Skeletal muscle tissue (tissue), 4 donors: ENCODE results near the gene KLHL28. TPM values are rescaled to one million over a fixed set of nuclear protein-coding genes. Genes with fewer than 3 reads are reported as not detected.

Experiments
- H3K27ac ChIP-seq: one replicate; pipeline ENCODE4 v1.7.0; 2013; ENCODE audit warnings: mild to moderate bottlenecking, low read depth, low read length, inconsistent platforms
- H3K27me3 ChIP-seq, 3 donors: one replicate each; pipeline ENCODE4 v1.7.0; 2013; ENCODE audit warnings: low read length in 3 of 3; ENCODE audit not compliant: control insufficient read depth in 3 of 3, insufficient read depth in 3 of 3
- H3K36me3 ChIP-seq, 3 donors: one replicate each; pipeline ENCODE4 v1.7.0; 2013; ENCODE audit warnings: low read length in 3 of 3; ENCODE audit not compliant: control insufficient read depth in 3 of 3, insufficient read depth in 3 of 3
- H3K4me1 ChIP-seq, 3 donors: one replicate each; pipeline ENCODE4 v1.7.0; 2013; ENCODE audit warnings: low read length in 3 of 3, mild to moderate bottlenecking in 3 of 3; ENCODE audit not compliant: control insufficient read depth in 3 of 3, insufficient read depth in 3 of 3
- H3K4me3 ChIP-seq, 3 donors: one replicate each; pipeline ENCODE4 v1.7.0; 2013; ENCODE audit warnings: low read length in 3 of 3
- H3K9ac ChIP-seq, 3 donors: one replicate each; pipeline ENCODE4 v1.7.0; 2013; ENCODE audit warnings: low read length in 3 of 3, mild to moderate bottlenecking in 3 of 3, moderate library complexity in 2 of 3, low read depth in 1 of 3
- H3K9me3 ChIP-seq, 3 donors: one replicate each; pipeline ENCODE4 v1.7.0; 2013; ENCODE audit warnings: low read length in 3 of 3; ENCODE audit not compliant: control insufficient read depth in 3 of 3
- total RNA-seq: library from RNA; depleted of rRNA; stranded (reverse); fragments of >200 nt; gene quantifications from one replicate; pipeline ENCODE4 v1.2.3, GENCODE V29; 2014
- donor health status: Osteomylitis.

Gene KLHL28
- total RNA-seq, 1 donor from 2014 or later: 24.0 TPM

DNA sequence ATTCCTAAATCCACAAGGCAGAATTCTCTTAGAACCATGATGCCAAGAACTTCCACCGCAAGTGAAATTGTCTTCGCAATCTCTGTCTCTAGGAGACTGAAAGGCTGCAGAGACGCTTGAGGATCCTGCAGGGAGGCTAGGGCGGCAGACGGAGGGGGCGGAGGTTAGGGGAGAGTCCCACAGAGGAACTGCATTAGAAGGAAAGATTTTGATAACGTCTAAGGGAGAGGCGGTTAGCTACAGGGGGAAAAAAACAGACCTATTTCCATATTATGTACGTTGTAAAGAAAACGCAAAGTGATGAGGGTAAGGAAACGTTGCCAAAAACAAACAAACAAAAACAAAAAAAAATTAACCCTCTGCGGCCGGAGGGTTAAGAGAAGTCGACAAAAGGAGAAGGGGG, 595 bp downstream of the KLHL28 start:
- Histone ChIP-seq H3K27me3 (no peaks in the 10 kb centered on the region), H3K4me1 (peaks cover 16 to 27% (median 21%) of the 10 kb centered on the region in 3 donors), H3K9me3 (no peaks in the 10 kb centered on the region), H3K9ac (peak overlapping the region; percentile 68 to 95 (median 84)), H3K4me3 (peak overlapping the region; percentile 73 to 96 (median 92)), H3K36me3 (peaks cover 0 to 2% (median 0%) of the 10 kb centered on the region in 3 donors), H3K27ac (peak overlapping the region; percentile 77)

DNA sequence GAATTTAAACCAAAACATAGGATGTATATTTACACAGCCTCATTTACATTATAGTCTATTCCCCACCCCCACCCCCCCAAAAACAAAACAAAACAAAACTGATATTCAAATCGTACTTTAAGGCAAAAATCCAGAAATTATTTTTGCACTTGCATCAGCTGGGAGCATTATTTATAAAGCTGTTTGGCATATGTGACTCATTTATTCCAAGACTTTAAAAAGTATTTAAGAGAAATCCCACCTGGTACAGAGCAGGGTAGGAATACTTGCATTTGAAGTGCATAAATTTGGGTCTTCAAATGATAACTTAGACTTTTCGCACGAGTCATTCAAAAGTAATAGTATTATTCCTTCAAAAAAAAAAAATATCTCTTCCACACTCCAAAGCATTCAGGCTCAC, 1.1 kb downstream of the KLHL28 start:
- H3K27ac ChIP-seq: peak overlapping the region; percentile 77
- H3K9ac ChIP-seq: peak overlapping the region; percentile 68 to 95 (median 84)
- H3K36me3 ChIP-seq: peaks cover 0 to 2% (median 0%) of the 10 kb centered on the region in 3 donors
- H3K27me3 ChIP-seq: no peaks in the 10 kb centered on the region
- H3K4me1 ChIP-seq: peaks cover 16 to 25% (median 21%) of the 10 kb centered on the region in 3 donors
- no peaks in the 10 kb centered on the region for H3K9me3 ChIP-seq
- H3K4me3 ChIP-seq: peak overlapping the region; percentile 73 to 96 (median 92)

DNA sequence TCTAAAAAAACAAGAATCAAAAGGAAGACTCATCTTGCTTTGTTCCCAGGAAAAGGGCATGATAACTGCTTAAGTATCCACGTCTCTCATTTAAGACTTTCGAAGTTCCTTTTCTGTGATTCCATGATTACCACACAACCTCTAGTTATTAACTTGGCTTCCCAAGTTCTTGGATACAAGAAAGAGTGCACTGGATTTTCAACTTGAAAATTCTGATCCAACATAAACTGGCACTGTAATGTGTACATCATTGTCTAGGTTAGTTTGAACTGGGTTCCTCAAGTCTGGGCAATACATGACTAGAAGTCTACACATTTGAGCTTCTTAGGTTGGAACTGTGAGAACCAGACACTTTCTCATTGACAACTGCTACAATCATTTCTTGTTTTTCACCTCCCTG, 1.6 kb downstream of the KLHL28 start:
- Histone ChIP-seq H3K36me3 (peaks cover 0 to 2% (median 0%) of the 10 kb centered on the region in 3 donors), H3K27me3 (no peaks in the 10 kb centered on the region), H3K4me3 (peak overlapping the region in 2 of 3 donors; percentile 73 to 92), H3K4me1 (peaks cover 16 to 22% (median 21%) of the 10 kb centered on the region in 3 donors), H3K9me3 (no peaks in the 10 kb centered on the region), H3K27ac (no peak overlapping the region), H3K9ac (peak overlapping the region; percentile 62 to 95 (median 68))

DNA sequence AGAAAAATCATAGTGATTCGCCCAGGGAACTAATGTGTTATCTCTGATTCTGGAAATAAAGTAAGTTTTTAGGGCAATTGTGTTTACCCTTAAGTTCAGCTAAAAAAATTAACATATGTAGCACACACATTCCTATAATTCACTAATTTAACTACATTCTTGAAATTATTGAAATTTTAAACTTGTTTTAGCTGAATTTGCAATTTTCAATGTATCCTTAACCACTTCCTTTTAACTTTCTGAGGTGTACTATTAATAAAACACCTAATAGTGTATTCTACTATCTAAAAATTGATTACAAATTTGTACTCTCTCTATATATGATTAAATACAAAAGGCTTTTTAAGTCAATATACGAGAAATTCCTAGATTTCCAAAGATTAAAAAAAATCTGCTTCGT, 2.2 kb downstream of the KLHL28 start:
- Histone ChIP-seq H3K9me3 (no peaks in the 10 kb centered on the region), H3K27ac (no peak overlapping the region), H3K36me3 (peaks cover 0 to 2% (median 0%) of the 10 kb centered on the region in 3 donors), H3K4me1 (peaks cover 15 to 22% (median 21%) of the 10 kb centered on the region in 3 donors), H3K9ac (no peak overlapping the region), H3K4me3 (no peak overlapping the region), H3K27me3 (no peaks in the 10 kb centered on the region)

DNA sequence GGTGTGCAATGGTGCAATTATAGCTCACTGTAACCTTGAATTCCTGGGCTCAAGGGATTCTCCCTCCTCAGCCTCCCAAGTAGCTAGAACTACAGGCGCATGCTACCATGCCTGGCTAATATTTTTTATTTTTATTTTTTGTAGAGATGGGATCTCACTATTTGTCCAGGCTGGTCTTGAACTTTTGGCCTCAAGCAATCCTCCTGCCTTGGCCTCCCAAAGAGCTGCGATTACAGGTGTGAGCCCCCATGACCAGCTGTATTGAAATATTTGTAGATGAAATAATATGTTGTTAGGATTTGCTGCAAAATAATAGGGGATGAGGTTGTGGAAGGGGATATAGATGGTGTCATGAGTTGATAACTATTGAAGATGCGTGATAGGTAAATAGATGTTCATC, 4.9 kb downstream of the KLHL28 start:
- H3K27me3 ChIP-seq: no peaks in the 10 kb centered on the region
- no peak overlapping the region for H3K9ac ChIP-seq
- no peak overlapping the region for H3K4me3 ChIP-seq
- H3K4me1 ChIP-seq: peaks cover 0 to 7% (median 6%) of the 10 kb centered on the region in 3 donors
- H3K9me3 ChIP-seq: no peaks in the 10 kb centered on the region
- H3K36me3 ChIP-seq: peaks cover 0 to 2% (median 0%) of the 10 kb centered on the region in 3 donors
- no peak overlapping the region for H3K27ac ChIP-seq

DNA sequence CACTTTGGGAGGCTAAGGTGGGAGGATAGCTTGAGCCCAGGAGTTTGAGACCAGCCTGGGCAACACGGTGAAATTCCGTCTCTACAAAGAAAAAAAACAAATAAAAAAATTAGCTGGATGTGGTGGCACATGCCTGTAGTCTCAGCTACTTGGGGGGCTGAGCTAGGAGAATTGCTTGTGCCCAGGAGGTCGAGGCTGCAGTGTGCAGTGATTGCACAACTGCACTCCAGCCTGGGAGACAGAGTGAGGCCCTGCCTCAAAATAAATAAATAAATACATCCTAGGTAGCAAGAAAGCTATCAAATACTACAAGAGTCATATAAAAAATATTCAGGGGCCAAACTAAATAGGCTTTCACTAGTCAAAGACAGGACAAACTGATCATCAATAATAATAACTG, 6.2 kb downstream of the KLHL28 start:
- H3K27me3 ChIP-seq: no peaks in the 10 kb centered on the region
- H3K27ac ChIP-seq: no peak overlapping the region
- no peaks in the 10 kb centered on the region for H3K36me3 ChIP-seq
- H3K9ac ChIP-seq: no peak overlapping the region
- H3K4me3 ChIP-seq: no peak overlapping the region
- H3K4me1 ChIP-seq: peaks cover 0 to 7% (median 6%) of the 10 kb centered on the region in 3 donors
- no peaks in the 10 kb centered on the region for H3K9me3 ChIP-seq

DNA sequence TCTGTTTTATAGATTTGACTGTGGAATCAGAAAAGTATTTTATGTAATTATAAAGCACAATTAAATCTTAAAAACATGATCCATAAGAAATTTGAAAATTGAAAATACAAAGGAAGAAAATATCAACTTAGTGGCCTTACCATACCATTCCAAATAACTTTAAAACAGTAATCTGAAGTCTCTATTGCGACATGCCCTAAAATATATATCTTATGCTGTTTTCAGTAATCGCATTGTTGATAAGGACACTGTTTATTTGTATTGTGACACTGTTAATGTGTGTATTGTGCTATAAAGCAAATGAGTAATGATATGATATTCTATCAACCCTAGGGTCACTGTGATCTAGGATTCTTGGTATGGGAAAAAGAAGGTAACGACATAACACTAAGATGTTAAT, 7.0 kb downstream of the KLHL28 start:
- no peaks in the 10 kb centered on the region for H3K36me3 ChIP-seq
- H3K27ac ChIP-seq: no peak overlapping the region
- no peak overlapping the region for H3K9ac ChIP-seq
- no peaks in the 10 kb centered on the region for H3K4me1 ChIP-seq
- H3K9me3 ChIP-seq: no peaks in the 10 kb centered on the region
- no peak overlapping the region for H3K4me3 ChIP-seq
- no peaks in the 10 kb centered on the region for H3K27me3 ChIP-seq

DNA sequence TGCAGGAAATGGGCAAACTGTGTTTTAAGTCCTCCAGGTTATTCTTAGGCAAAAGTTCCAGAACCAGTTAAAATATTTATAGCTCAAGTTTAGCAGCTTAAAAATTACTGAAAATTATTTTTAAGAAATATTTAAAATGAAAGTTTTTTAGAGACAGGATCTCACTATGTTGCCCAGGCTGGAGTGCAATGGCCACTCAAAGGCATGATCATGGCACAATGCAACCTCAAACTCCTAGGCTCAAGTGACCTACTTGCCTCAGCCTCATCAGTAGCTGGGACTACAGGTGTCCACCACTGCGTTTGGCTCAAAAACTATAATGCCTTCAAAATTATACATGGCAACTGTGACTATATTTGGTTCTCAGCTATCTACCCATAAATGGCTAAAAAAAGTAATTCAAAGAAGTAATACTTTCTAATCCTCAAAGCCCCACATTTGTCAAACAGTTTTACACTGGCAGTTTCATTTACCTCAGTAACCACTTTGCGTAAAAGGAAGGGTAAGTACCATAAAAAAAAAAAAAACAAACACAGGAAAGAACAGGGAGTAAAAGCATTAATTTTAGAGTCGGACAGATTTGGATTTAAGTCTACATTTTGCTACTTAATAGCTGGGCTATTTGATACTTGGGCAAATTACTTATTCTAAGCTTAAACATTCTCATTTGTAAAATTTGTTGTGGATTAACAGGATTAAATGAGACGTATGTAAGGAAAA, 9.2 kb downstream of the KLHL28 start:
- H3K27me3 ChIP-seq: no peaks in the 10 kb centered on the region
- H3K9me3 ChIP-seq: no peaks in the 10 kb centered on the region
- H3K4me1 ChIP-seq: no peaks in the 10 kb centered on the region
- H3K4me3 ChIP-seq: no peak overlapping the region
- H3K27ac ChIP-seq: no peak overlapping the region
- no peak overlapping the region for H3K9ac ChIP-seq
- no peaks in the 10 kb centered on the region for H3K36me3 ChIP-seq

DNA sequence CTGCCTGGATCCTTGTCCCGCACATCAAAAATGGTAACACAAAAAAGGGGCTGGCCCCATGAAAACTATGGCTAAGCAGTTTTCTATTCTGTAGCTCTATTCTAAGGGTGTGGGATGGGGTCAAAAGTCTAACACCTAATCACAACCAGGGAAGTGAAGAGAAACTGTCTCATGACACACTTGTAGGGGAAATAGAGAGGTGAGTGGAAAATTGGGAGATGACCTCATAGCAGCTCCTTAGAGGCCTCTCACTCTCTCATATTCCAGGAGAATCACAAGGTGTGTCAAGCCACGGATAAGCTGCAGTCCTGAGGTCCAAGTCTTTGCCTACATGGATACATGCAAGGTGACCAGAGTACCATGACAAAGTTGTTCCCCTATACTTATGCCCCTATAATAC, 10.7 kb downstream of the KLHL28 start:
- H3K9me3 ChIP-seq: no peaks in the 10 kb centered on the region
- H3K9ac ChIP-seq: no peak overlapping the region

DNA sequence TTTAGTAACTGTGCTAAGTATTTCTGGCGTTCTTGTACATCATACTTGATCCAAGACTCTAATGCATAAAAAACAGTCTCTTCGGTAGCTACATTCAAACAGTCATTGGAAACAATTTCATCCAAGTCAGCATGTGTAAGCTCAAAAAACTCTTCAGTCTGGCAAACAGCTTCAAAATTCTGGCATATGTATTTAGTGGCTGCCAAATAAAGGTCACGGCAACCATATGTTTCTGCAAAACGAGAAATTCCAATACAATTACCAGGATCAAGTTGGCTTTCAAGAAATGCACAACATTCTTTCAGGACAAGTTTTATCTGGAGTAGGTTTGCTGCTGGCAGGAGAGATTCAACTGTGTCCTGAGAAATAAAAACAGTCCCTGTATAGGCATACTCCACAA, 16.5 kb downstream of the KLHL28 start:
- Histone ChIP-seq H3K9me3 (no peaks in the 10 kb centered on the region), H3K9ac (no peak overlapping the region), H3K36me3 (peaks cover 0 to 18% (median 16%) of the 10 kb centered on the region in 3 donors), H3K4me1 (no peaks in the 10 kb centered on the region), H3K4me3 (no peak overlapping the region), H3K27me3 (no peaks in the 10 kb centered on the region), H3K27ac (no peak overlapping the region)

More for the DNA sequence above, 10.7 kb downstream of the KLHL28 start:
- Histone ChIP-seq H3K4me3 (no peak overlapping the region), H3K36me3 (peaks cover 0 to 3% (median 0%) of the 10 kb centered on the region in 3 donors), H3K4me1 (no peaks in the 10 kb centered on the region), H3K27ac (no peak overlapping the region), H3K27me3 (no peaks in the 10 kb centered on the region)
